ENCODE data around the gene GIPR.
"Not testable (repeated sequence)": the region's sequence is repeated elsewhere in the genome, so short reads cannot be mapped to it uniquely, and the experiment has no call there.

GIPR gene

DNA sequence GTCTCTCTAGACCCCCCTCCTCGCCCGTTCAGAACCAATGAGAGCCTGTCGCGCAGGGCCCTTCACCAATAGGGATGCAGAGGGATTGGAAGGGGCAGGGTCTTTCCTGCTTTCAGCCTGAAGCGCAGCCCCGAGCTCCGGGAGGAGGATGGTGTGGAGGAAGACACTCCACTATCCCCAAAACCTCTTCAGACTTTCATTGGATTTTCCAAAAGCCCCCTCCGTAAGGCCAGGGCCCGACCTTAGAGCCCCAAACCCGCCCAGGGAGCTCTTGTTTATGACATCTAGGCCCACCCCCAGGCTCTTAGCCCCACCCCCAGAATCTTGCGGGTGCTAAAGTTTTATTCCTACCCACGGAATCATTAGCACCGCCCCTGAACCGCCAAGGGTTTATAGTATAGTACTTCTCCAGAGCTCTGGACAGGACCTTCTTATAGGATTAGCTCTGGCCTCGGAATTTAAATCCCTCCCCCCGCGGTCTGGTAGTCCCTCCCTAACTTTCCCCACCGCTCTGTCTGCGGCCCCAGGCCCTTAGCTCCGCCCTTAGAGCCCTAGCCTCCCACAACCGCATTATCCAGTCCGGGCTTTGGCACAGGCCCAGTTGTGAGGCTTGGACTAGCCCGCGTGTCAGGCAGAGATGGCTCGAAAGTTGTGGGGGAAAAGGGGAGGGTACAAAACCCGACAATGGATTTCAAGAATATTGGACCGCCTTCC, 22.2 kb upstream of the GIPR start:
- no peak for FAIRE-seq

DNA sequence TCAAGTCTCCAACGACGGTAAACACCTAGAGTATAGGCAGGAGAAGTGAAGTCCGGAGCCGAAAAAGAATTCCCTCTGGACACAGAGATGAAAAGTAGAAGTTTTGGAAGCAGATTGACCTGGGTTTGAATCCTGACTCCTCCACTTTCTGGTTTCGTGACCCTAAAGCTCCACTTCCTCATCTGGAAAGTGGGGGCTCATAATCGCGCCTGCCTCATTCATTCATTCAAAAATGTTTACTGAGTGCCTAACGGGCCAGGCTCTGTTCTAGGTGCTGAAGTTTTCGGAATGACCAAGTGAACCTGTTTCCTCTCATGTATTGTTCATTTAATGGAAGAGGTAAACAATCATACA, 21.7 kb upstream of the GIPR start:
- no peak for FAIRE-seq

DNA sequence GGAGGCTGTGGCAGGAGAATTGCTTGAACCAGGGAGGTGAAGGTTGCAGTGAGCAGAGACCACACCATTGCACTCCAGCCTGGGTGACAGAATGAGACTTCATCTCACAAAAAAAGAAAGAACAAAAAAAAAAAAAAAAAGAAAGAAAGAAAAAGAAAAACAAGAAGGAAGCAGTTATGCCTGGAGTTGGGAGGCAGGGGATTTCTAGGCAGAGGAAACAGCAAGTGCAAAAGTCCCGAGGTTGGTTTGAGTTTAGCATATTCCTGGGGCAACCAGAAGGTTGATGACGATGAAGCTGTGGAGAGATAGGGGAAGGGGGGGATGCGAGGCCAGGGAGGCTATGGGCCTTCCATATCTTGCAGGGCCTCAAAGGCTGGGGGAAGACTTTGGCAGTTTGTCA, 17.3 kb upstream of the GIPR start:
- no peak for FAIRE-seq

DNA sequence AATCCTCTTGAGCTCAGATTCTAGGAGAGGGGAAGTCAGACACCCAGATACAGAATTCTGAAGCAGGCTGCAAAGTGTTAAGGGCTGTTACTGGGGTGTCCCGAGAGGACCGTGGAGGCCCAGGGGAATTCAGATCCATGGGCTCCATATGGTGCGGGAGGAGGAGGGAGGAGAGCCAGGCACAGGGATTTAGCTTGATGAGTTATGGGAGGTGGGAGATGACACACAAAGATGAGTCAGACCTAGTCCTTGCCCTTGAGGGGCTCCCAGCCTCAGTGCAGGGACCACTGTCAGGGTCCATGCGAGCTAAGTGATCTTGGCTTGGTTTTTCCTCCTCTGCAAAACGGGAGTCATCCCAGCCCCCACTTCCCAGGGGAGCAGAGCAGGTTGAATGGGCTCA, 14.4 kb upstream of the GIPR start:
- FAIRE-seq: no peak

DNA sequence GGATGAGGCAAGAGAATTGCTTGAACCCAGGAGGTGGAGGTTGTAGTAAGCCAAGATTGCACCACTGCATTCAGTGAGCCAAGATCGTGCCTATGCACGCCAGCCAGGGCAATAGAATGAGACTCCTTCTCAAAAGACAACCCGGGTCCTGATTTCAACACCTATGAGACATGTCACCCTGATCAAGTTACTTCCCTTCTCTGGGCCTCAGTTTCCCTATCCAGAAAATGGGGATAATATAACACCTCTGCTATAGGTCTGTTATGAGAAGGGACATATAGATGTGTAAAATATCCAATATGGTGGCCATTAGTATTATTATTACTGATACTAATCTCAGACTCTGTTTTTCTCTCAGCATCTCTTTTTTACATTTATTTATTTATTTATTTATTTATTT, 12.9 kb upstream of the GIPR start:
- no peak for FAIRE-seq

DNA sequence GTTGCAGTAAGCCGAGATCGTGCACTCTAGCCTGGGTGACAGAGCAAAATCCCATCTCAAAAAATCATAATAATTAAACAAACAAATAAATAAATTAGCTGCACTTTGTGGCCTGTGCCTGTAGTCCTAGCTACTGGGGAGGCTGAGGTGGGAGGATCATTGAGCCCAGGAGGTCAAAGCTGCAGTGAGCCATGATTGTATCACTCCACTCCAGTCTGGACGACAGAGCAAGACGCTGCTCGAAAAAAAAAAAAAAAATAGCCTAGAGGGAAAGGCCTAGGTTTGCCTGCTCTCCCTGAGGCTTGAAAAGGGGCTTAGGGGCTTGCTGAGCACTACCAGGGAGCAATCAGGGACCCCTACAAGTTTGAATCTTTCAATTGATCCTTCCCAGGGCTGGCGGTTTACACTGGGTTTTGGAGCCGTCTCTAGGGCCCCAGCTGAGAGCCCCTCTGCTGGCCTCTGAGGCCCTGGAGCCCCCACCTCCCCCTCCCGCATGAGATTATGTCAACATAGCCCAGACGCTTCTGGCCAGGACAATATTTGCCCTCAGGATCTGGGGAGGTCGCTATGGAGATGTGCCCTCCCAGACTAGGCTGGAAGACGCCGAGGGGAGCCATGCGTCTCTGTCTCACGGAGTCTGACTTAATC, 10.4 kb upstream of the GIPR start:
- peak; percentile 21 for FAIRE-seq

DNA sequence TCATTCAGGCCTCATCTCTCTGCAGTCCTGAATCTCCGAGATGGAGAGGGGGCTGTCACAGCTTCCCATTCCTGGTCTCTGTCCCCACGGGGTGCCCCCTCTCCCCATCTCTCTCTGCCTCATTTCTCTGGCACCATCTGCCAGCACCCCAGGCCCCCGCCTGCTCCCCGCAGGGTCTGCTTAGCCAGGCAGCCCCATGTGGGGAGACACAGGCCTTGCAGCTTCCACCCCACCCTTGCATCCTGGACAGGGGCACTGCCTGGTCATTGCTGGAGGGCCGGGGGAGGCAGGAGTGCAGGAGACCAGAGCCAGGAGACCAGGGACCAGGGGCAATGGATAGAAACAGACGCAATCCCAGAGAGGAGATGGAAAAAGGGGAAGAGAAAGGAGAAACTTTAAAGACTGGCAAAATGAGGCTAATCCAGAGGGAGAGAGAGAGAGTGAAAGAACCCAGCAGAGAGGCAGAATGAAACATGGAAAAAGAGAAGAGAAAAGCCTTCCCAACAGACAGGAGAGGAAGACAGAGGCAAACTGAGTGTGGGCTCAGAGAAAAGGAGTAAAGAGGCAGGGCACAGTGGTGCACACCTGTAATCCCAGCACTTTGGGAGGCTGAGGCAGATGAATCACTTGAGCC, 8.8 kb upstream of the GIPR start:
- FAIRE-seq: no peak

DNA sequence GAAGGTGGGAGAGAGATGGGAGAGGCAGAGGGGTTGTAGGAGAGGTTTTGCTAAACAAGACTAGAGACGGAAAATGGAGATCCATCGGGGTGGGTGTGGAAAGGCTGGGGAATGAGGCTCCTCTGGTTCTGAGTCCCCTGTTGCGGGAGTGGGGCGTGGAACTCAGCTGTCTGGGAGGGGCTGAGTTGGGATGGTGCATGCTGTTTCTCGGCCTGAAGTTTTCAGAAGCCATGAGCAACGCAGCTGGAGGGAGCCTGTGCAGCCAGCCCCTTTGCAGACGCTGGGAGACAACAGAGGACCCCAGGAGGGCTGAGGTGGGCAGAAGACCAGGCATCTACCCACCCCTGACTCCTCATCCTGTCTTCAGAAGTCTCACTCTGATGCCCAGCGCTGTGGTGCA, 7.4 kb upstream of the GIPR start:
- FAIRE-seq: no peak

DNA sequence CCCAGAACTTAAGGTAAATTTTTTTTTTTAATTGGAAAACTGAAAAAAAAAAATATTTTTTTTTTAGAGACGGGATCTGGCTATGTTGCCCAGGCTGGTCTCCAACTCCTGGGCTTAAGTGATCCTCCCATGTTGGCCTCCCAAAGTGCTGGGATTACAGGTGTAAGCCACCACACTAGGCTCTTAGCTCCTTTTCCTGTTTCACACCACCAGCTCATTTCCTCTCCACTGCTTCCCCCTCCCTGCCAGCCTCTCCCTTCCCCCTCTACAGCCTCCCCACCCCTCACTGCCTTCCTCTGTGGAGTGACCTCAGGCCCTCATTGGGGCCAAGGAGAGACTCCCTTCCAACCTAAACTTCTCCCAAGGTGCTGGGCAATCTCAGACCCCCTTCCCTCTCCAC, 4.2 kb upstream of the GIPR start:
- no peak for FAIRE-seq

DNA sequence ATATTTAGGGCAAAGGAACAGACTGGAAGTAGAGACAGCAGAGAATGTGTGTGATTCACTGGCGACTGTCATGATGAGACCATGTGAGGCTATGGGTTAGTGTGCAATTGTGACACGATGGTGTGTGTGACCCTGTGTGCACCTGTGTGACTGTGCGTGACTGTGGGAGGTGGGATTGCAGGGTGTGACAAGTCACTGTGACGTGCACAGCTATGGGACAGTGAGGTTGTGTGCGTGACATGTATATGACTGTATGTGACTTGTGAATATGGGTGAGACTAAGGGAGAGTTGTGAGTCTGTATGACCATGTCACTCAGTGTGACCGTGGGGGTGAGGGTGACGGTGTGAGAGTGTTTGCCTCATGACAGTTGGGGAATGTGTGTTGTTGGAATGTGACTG, 3.4 kb upstream of the GIPR start:
- FAIRE-seq: no peak

DNA sequence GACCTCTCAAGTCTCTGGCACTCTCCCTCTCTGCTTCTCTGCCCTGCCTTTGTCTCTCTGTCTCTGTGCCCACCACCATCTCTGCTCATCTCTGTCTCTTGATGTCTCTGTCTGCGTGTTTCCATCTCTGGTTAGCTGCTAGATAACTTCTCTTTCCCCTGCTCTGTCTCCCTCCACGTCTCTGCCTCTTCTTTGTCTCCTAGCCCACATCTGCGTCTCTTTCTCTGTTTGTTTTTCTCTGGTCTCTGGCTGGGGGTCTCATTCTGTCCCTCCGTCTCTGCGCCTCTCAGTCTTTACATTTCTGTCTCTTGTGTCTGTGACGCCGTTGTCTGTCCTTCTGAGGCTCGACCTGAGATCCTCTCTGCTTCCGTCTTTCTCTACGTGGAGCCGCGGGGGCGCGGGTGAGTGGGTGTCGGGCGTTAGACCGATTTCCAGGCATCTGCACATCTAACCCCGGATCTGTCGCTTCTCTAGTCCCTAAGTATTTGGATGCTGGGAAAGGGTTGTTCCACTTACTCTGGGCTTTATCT, 386 bp downstream of the GIPR start:
- FAIRE-seq: no peak

DNA sequence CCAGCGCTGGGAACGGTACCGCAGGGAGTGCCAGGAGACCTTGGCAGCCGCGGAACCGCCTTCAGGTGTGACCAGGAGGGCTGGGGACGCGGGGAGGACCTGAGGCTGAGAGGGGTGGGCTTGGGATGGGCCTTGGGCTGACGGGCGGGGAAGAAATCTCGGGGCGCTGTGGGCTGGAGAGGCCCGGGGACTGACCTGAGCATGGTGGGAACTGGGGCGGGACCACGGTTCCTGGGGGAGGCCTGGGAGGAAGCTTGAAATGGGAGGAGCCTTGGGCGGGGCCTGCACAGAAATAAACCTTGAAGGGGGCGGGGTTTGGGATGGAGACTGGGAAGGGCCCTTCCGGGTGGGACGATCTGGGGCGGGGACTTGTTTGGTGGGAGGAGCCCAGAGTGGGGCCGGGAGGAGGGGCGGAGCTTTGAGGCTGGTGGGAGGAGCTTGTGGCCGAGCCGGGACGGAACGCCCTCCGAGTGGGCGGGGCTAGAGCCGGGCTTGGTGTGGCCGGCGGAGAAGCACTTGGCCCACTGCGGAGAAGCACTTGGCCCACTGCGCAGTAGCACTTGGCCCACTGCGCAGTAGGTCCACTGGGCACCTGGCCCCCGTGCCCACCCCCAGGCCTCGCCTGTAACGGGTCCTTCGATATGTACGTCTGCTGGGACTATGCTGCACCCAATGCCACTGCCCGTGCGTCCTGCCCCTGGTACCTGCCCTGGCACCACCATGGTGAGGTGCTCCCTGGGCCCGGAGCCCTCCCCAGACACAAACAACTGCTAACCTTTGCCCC, 2.8 kb downstream of the GIPR start:
- FAIRE-seq: no peak

DNA sequence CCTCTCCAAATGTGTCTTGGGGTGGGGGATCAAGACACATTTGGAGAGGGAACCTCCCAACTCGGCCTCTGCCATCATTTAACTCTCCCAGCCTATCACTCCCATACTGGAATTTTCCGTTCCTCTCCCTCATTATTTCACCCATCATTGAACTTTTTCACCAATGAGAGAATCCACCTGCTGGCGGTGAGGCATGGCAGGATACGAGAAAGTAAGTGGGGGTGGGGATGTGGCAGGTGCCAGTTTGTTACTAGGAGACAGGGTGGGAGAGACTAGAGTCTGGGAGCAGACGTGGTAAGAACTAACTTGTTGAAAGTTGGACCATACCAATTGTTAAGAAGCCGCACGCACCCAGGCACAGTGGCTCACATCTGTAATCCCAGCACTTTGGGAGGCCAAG, 6.9 kb downstream of the GIPR start:
- no peak for FAIRE-seq

DNA sequence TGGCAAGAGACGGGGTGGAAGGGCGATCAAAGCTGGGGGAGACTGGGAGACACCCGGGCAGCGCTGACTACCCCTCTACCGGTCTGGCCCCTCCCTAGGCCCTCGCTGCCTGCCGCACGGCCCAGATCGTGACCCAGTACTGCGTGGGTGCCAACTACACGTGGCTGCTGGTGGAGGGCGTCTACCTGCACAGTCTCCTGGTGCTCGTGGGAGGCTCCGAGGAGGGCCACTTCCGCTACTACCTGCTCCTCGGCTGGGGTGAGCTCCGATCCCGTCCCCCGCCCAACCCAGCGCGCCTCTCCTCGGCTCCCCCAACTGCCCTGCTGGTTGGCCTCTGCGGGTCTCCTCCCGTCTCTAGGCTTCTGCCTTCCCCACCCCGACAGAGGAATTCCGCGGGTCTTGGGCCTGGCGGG, 8.8 kb downstream of the GIPR start:
- no peak for FAIRE-seq

DNA sequence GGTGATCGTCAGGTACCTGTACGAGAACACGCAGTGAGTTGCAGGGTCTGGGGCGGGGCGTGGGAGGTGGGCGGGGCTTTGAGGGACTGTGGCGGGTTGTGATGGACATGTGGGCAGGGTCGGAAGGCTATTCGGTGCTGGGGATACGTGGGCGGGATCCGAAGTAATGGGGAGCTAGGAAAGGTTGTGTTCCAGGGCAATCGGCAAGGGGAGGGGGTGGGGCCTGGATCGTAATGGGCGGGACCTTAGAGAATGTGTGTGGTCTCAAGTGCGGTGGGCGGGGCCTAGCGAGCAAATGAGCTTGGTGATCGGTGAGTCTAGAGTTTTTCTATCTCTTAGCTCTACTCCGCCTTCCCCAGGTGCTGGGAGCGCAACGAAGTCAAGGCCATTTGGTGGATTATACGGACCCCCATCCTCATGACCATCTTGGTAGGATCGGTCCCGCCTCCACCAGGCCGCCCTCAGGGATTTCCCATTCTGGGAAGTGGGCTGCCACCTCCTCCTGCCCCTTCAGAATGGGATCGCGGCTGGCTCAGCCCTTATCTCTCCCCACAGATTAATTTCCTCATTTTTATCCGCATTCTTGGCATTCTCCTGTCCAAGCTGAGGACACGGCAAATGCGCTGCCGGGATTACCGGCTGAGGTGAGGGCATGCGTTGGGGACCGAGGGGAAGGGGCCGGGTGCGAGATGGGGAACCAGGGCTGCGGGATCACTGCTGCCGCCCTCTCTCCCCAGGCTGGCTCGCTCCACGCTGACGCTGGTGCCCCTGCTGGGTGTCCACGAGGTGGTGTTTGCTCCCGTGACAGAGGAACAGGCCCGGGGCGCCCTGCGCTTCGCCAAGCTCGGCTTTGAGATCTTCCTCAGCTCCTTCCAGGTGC, 9.6 kb downstream of the GIPR start:
- FAIRE-seq: no peak

DNA sequence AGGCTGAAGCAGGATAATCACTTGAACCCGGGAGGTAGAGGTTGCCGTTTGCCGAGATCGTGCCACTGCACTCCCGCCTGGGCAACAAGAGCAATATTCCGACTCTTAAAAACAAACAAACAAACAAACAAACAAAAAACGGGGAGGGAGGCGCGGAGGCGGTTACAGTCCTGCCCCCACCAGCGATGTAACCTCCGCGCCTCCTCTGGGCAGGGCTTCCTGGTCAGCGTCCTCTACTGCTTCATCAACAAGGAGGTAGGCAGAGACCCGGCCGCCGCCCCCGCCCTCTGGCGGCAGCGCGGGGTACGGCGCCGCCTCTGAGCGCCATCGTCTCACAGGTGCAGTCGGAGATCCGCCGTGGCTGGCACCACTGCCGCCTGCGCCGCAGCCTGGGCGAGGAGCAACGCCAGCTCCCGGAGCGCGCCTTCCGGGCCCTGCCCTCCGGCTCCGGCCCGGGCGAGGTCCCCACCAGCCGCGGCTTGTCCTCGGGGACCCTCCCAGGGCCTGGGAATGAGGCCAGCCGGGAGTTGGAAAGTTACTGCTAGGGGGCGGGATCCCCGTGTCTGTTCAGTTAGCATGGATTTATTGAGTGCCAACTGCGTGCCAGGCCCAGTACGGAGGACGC, 13.5 kb downstream of the GIPR start:
- FAIRE-seq: no peak

DNA sequence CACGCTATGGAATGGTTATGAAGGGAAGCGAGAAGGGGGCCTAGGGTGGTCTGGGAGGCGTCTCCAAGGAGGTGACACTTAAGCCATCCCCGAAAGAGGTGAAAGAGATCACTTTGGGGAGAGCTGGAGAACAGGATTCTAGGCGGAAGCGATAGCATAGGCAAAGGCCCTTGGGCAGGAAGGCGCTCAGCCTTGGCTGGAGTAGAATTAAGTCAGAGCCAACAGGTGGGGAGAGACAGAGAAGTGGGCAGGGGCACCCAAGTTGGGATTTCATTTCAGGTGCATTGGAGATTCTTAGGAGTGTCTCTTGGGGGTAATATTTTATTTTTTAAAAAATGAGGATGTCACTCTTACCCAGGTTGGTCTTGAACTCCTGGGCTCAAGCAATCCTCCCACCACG, 14.1 kb downstream of the GIPR start:
- no peak for FAIRE-seq

DNA sequence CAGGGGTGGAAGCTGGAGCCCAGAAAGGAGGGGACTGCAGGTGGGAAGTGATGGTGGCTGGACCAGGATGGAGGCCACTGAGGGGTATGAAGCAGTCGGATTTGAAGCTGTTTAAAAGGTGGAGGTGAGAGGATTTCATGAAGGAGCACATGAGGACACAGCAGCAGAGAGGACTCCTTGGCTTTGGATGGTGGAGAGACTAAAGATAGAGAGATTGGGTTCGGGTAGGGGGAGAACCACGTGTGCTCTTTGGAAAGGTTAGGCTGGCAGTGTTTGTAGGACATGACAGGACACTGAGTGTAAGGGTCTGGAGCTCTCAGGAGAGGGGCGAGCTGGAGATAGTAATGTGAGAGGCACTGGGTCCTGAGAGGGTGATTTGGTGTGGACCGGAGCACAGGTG, 14.9 kb downstream of the GIPR start:
- FAIRE-seq: no peak

DNA sequence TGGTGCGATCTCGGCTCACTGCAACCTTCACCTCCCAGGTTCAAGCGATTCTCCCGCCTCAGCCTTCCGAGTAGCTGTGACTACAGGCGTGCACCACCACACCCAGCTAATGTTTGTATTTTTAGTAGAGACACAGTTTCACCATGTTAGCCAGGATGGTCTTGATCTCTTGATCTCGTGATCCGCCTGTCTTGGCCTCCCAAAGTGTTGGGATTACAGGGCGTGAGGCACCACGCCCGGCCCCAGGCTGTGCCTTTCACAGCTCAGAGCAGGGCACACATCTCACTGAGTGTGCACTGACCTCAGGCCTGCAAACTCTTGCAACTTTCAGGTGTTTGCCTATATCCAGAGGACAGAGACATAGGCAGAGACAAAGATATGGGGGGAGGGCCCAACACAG, 17.0 kb downstream of the GIPR start:
- FAIRE-seq: not testable (repeated sequence)

DNA sequence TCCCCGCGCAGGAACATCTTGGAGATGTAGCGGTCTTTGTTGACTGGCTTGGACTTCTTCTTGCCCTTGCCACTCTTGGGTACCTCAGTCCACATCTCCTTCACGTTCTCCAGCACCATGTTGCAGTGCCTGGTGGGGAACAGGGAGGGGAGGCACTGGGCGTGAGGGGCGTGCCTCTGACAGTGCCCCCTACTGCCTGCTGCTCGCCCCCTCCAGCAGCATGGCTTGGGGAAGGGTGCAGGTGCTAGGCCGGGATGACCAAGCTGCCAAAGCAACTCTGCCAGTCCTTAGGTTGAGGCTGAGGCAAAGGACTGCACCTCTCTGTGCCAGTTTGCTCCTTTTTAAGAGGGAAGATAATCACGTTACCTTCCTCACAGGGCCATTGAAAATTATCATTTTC, 19.6 kb downstream of the GIPR start:
- no peak for FAIRE-seq

DNA sequence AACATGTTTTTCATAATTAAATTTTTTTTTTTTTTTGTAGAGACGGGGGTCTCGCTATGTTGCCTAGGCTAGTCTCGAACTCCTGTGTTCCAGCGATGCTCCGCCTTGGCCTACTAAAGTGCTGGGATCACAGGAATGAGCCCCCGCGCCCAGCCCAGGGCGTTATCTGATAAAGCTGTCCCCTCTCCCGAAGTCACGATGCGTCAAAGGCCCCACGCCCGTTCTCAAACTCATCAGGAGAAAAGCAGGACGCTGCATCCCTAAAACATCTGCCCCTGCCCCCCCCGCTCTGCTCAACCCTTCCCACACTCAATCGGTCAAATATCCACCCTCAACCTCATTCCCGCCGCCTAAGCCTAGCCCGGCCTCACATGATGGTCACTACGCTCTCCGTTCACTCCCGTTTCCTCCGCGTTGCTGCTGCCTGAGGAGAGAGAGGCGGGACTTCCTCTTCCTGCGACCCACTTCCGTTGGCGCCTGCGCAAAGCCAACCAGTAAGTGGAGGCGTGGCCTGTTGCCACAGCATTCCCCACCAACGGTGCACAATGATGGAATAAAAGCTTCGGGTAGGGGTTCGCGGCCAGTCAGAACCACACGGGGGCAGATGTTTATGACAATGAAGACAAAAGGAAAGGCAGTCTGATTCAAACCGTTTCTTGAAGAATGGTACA, 23.6 kb downstream of the GIPR start, which contains the start of gene SNRPD2:
TSS of gene SNRPD2 (minus strand) at position 438 of the 671 bp plus-strand sequence. CDS start at position 373, 65 bp downstream.
- FAIRE-seq: peak; percentile 51

All from islet of Langerhans (tissue), 1 donor.